Measurements from ENCODE around the gene APBA2.

APBA2 gene

GRCh38 chr15:29066310-29066709 is 180.5 kb downstream of the APBA2 start:
- no peak for DNase-seq

- no peak for DNase-seq
Observed at GRCh38 chr15:29066838-29067237, 181.1 kb downstream of the APBA2 start.

GRCh38 chr15:29067949-29068348 is 182.2 kb downstream of the APBA2 start:
- no peak for DNase-seq

- no peak for DNase-seq
Observed at GRCh38 chr15:29070471-29071231, 184.9 kb downstream of the APBA2 start.

GRCh38 chr15:29071232-29071881 is 185.6 kb downstream of the APBA2 start:
- DNase-seq, result no peak

GRCh38 chr15:29071882-29072273 is 186.1 kb downstream of the APBA2 start:
- DNase-seq, result no peak

GRCh38 chr15:29072444-29072843 is 186.7 kb downstream of the APBA2 start:
- DNase-seq, result no peak

- no peak for DNase-seq
Observed at GRCh38 chr15:29074045-29074444, 188.3 kb downstream of the APBA2 start.

GRCh38 chr15:29078541-29078940 is 192.8 kb downstream of the APBA2 start:
- DNase-seq, result no peak

- no peak for DNase-seq
Observed at GRCh38 chr15:29079479-29079878, 193.7 kb downstream of the APBA2 start.

GRCh38 chr15:29081781-29082180 is 196.0 kb downstream of the APBA2 start:
- no peak for DNase-seq

GRCh38 chr15:29083161-29083560 is 197.4 kb downstream of the APBA2 start:
- DNase-seq, result no peak

GRCh38 chr15:29083858-29084257 is 198.1 kb downstream of the APBA2 start:
- DNase-seq, result no peak

GRCh38 chr15:29086001-29086400 is 200.2 kb downstream of the APBA2 start:
- DNase-seq, result no peak

GRCh38 chr15:29086891-29087290 is 201.1 kb downstream of the APBA2 start:
- no peak for DNase-seq

- DNase-seq, result no peak
Observed at GRCh38 chr15:29087521-29088285, 201.9 kb downstream of the APBA2 start.

GRCh38 chr15:29088666-29089065 is 202.9 kb downstream of the APBA2 start:
- DNase-seq, result no peak

GRCh38 chr15:29089731-29090616 is 204.2 kb downstream of the APBA2 start:
- DNase-seq, result peak; percentile 36

GRCh38 chr15:29090617-29091466 is 205.1 kb downstream of the APBA2 start:
- DNase-seq, result peak; percentile 69

- no peak for DNase-seq
Observed at GRCh38 chr15:29091666-29092065, 205.9 kb downstream of the APBA2 start.

GRCh38 chr15:29092376-29093064 is 206.7 kb downstream of the APBA2 start:
- no peak for DNase-seq

Data from activated CD4-positive, alpha-beta T cell treated with anti-CD3 and anti-CD28 coated beads for 48 hours (primary cell).